Vagina (tissue), 2 donors: ENCODE data around the gene DLG5. TPM values are rescaled to one million over a fixed set of nuclear protein-coding genes. Genes with fewer than 3 reads are reported as not detected.

Source experiments
- DNase-seq, 2 donors: peaks; one replicate each; pipeline ENCODE4 v3.0.0-alpha.2; 2017; ENCODE audit errors: extremely low spot score in 2 of 2
- H3K27ac ChIP-seq: fragments of 200-600 bp; sonication (generic); one replicate; pipeline ENCODE4 v1.5.1; 2019
- H3K27me3 ChIP-seq: fragments of 200-600 bp; sonication (generic); one replicate; pipeline ENCODE4 v1.5.1; 2019
- H3K36me3 ChIP-seq, 2 donors: fragments of 200-600 bp; sonication (generic); one replicate each; pipeline ENCODE4 v1.5.1; 2017 to 2019
- H3K4me1 ChIP-seq: fragments of 200-600 bp; sonication (generic); one replicate; pipeline ENCODE4 v1.5.1; 2019
- H3K4me3 ChIP-seq, 2 donors: fragments of 200-600 bp; sonication (generic); 1 replicate in 1 of 2; 2 replicates in 1 of 2; pipeline ENCODE4 v1.5.1; 2016 to 2019
- H3K9me3 ChIP-seq: fragments of 200-600 bp; sonication (generic); one replicate; pipeline ENCODE4 v1.5.1; 2019
- POLR2A ChIP-seq, 2 donors: fragments of 450-650 bp; IDR thresholded peaks; one replicate each; pipeline ENCODE4 v1.6.1; 2017; ENCODE audit warnings: antibody characterized with exemption in 2 of 2, mild to moderate bottlenecking in 2 of 2, moderate library complexity in 2 of 2
- POLR2AphosphoS5 ChIP-seq, 2 donors: sonication (generic); formaldehyde crosslinking; IDR thresholded peaks; one replicate each; pipeline ENCODE4 v1.9.0; 2017; ENCODE audit warnings: antibody characterized with exemption in 2 of 2, mild to moderate bottlenecking in 2 of 2, low read depth in 1 of 2; ENCODE audit not compliant: insufficient read depth in 1 of 2
- intact Hi-C: fragments of 100-400 bp; cut with DNase I; formaldehyde crosslinking; loops from one replicate; pipeline ENCODE4 v1.15.1; 2023
- total RNA-seq: library from RNA; depleted of rRNA; stranded (reverse); fragments of >200 nt; gene quantifications from one replicate; pipeline ENCODE4 v1.2.3, GENCODE V29; 2016
- TF ChIP-seq, protein P1 (sequence below), 3 experiments: fragments of 450-650 bp in 2 of 3; fragments of 200-600 bp in 1 of 3; sonication (generic) in 1 of 3; IDR thresholded peaks; one replicate each; pipeline ENCODE4 v1.5.1; 2017 to 2019; ENCODE audit warnings: antibody characterized with exemption in 3 of 3, mild to moderate bottlenecking in 2 of 3, moderate library complexity in 2 of 3

The DLG5 gene
- total RNA-seq, 1 donor from 2014 or later: 57.5 TPM

DNA sequence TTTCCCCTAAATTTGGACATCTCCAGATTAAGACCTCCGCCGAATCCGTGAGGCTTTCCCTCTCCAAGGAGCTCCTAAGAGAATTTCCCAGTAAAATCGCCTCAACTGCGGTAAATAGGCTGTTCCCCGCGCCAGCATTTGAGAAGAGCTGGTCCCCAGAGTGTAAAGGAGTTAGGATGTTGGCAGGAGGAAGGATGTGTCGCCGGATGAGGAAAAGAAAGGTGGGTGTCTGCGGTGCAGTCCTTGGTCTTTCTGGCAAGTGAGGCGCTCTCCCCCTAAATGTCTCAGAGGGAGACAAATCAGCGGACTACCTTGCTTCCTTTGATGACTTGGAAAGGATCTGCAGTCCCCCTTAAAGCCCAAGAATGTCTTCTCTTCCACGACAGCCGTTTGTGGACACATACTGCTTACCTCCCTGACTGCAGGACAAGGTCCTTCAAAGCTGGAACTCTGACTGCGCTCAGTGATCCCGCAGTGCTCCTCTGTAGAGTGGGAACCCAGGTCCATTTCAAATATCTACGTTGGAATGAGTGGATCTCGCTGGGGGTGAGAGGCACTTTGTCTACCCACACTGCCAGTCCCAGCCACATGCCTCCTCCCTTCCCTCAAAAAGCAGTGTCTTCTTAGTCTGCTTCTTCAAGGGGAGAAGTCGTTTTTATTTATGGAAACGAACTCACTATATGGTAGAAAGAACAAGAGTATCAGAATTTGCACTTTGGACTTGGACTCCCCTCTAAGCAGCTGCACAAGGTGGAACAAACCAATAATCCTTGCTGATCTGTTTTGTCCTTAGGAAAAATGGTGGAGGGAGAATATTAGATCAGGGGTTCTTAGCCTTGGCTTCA, 1.1 kb upstream of the DLG5 start:
- H3K27me3 ChIP-seq: no peaks in the 10 kb centered on the region
- H3K36me3 ChIP-seq: no peaks in the 10 kb centered on the region
- intact Hi-C loops: loop anchor here (10.0 kb wide), 1 partner anchor 83 kb away; no protein-coding TSS in a partner anchor
- peak overlapping the region; percentile 81 to 82 for H3K4me3 ChIP-seq
- peak overlapping the region; percentile 86 for H3K27ac ChIP-seq
- DNase-seq: no peak
- peaks cover 42% of the 10 kb centered on the region for H3K4me1 ChIP-seq
- H3K9me3 ChIP-seq: no peaks in the 10 kb centered on the region
- TF ChIP-seq POLR2AphosphoS5 (IDR thresholded peaks at IDR 0.05; ENCODE audit: insufficient read depth in 1 of 2, low read depth in 1 of 2) (no peak), POLR2A (IDR thresholded peaks at IDR 0.05) (no peak)
- TF ChIP-seq, protein P1, sequence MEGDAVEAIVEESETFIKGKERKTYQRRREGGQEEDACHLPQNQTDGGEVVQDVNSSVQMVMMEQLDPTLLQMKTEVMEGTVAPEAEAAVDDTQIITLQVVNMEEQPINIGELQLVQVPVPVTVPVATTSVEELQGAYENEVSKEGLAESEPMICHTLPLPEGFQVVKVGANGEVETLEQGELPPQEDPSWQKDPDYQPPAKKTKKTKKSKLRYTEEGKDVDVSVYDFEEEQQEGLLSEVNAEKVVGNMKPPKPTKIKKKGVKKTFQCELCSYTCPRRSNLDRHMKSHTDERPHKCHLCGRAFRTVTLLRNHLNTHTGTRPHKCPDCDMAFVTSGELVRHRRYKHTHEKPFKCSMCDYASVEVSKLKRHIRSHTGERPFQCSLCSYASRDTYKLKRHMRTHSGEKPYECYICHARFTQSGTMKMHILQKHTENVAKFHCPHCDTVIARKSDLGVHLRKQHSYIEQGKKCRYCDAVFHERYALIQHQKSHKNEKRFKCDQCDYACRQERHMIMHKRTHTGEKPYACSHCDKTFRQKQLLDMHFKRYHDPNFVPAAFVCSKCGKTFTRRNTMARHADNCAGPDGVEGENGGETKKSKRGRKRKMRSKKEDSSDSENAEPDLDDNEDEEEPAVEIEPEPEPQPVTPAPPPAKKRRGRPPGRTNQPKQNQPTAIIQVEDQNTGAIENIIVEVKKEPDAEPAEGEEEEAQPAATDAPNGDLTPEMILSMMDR (IDR thresholded peaks at IDR 0.05): no peak

DNA sequence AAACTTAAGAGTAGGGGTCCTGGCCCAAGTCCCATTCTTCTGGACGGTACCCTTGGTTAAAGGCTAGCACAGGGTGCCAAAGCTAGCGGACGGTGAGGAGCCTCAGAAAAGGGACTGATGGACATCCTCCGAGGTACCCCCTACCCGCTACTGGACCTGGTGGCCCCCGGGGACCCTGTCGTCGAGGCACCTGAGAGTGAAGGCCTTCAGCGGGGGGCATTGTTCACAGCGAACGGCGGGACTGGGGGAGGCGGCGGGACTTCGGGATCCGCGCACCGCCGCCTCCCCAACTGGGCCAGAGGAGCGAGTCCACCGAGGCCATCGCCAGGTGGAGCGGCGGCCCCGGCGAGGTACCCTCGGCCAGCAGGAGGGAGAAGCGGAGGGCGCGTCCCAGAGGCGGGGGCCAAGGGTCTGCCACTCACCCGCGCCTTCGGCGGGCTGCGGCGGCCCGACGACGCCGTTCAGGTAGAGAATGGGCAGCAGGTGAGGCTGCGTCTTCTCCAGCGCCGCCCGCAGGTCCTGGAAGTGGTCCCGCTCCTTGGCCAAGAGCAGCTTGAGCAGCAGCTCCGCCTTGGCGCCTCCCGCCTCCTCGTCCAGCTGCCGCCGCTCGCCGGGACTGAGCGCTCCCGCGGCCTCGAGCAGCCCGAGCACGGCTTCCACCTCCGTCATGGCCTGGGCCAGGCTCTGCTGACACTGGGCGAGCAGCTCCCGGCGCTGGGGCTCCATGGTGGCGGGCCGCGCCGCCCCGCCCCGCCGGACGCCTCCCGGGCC, 575 bp downstream of the DLG5 start:
- Histone ChIP-seq H3K27me3 (no peaks in the 10 kb centered on the region), H3K4me1 (peaks cover 59% of the 10 kb centered on the region), H3K36me3 (no peaks in the 10 kb centered on the region), H3K4me3 (peak overlapping the region; percentile 81 to 82), H3K27ac (peak overlapping the region; percentile 86), H3K9me3 (no peaks in the 10 kb centered on the region)
- no peak for DNase-seq
- intact Hi-C loops: loop anchor here (10.0 kb wide), 1 partner anchor 81 kb away; no protein-coding TSS in a partner anchor
- TF ChIP-seq POLR2A (IDR thresholded peaks at IDR 0.05): no peak
- TF ChIP-seq, protein P1 (IDR thresholded peaks at IDR 0.05): no peak
- TF ChIP-seq POLR2AphosphoS5 (IDR thresholded peaks at IDR 0.05; ENCODE audit: insufficient read depth in 1 of 2, low read depth in 1 of 2): peak in 1 of 2 donors; percentile 41

DNA sequence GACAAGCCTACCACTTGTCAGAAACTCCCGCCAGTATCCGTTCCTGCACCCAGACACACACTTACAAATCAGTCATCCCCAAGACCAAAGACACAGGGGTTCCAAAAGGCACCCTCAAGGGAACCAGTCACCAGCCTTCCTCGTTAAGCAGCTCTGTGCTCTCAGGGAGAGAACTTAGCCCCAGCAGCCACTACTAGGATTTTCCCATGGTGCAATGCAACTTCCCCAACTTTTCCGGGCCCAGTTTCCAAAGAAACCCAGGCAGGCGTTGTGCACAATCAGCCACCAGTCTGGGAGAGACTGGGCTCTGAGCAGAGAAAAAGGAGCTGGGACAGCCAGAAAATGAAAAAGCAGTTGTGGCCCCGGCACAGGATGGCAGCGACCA, 1.2 kb downstream of the DLG5 start:
- no peak for DNase-seq
- TF ChIP-seq, protein P1 (IDR thresholded peaks at IDR 0.05): no peak
- TF ChIP-seq POLR2AphosphoS5 (IDR thresholded peaks at IDR 0.05; ENCODE audit: insufficient read depth in 1 of 2, low read depth in 1 of 2): peak; percentile 11 to 18
- peaks cover 65% of the 10 kb centered on the region for H3K4me1 ChIP-seq
- H3K36me3 ChIP-seq: no peaks in the 10 kb centered on the region
- H3K27me3 ChIP-seq: no peaks in the 10 kb centered on the region
- no peaks in the 10 kb centered on the region for H3K9me3 ChIP-seq
- H3K27ac ChIP-seq: peak overlapping the region; percentile 86
- intact Hi-C loops: loop anchor here (10.0 kb wide), 1 partner anchor 81 kb away; no protein-coding TSS in a partner anchor
- H3K4me3 ChIP-seq: peak overlapping the region; percentile 81 to 82

DNA sequence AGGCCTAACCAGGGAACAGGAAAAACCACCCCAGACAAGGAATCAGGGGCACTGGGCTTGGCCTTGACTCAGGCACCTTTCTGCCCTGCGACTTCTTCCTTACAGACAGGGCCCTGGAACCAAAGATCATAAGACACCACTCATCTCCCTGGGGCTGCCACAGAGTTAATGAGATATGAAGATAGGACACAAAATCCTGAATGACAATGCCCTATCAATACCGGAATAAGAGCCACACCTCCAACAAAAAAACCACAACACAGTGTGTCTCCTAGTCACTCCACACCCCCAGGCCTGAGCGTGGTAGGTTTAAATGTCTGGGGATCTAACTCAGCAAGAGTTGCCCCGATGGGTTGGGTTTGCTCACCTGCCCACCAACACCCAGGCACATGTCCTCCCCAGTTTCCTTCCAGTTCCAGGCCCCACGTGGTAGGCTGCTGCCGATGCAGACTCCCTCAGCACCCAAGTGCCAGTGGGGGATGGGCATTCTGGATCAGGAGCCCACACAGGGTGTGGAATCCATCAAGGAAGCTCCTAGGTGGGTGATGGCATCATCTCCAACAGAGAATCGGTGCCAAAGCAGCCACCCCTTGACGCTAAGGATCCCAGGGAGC, 3.9 kb downstream of the DLG5 start:
- Histone ChIP-seq H3K4me1 (peaks cover 71% of the 10 kb centered on the region), H3K36me3 (no peaks in the 10 kb centered on the region), H3K27me3 (no peaks in the 10 kb centered on the region), H3K4me3 (no peak overlapping the region), H3K27ac (no peak overlapping the region), H3K9me3 (no peaks in the 10 kb centered on the region)
- TF ChIP-seq POLR2A (IDR thresholded peaks at IDR 0.05): no peak
- TF ChIP-seq, protein P1 (IDR thresholded peaks at IDR 0.05): no peak
- TF ChIP-seq POLR2AphosphoS5 (IDR thresholded peaks at IDR 0.05; ENCODE audit: insufficient read depth in 1 of 2, low read depth in 1 of 2): no peak
- intact Hi-C loops: loop anchor here (10.0 kb wide), 1 partner anchor 78 kb away; no protein-coding TSS in a partner anchor
- DNase-seq: no peak
